HS-5 (cell line): ENCODE results near the gene RAB17.
"Not testable (repeated sequence)": the region's sequence is repeated elsewhere in the genome, so short reads cannot be mapped to it uniquely, and the experiment has no call there.

Source experiments
- DNase-seq: peaks from one replicate; pipeline ENCODE4 v3.0.0-alpha.2; 2012; ENCODE audit warnings: low read depth

Gene RAB17

GRCh38 chr2:237598468-237599208 lies 8.1 kb upstream of the RAB17 start:
- DNase-seq, result no peak

GRCh38 chr2:237597196-237598145 lies 6.9 kb upstream of the RAB17 start:
- no peak for DNase-seq

GRCh38 chr2:237596520-237597195 lies 6.1 kb upstream of the RAB17 start:
- no peak for DNase-seq

GRCh38 chr2:237595829-237596519 lies 5.4 kb upstream of the RAB17 start:
- DNase-seq, result not testable (repeated sequence)

- DNase-seq, result no peak
Observed at GRCh38 chr2:237594514-237594871, 4.0 kb upstream of the RAB17 start.

GRCh38 chr2:237593596-237594320 lies 3.2 kb upstream of the RAB17 start:
- DNase-seq, result no peak

- no peak for DNase-seq
Observed at GRCh38 chr2:237593036-237593435, 2.5 kb upstream of the RAB17 start.

- no peak for DNase-seq
Observed at GRCh38 chr2:237592425-237592980, 2.0 kb upstream of the RAB17 start.

GRCh38 chr2:237591141-237591881 lies 777 bp upstream of the RAB17 start:
- DNase-seq, result no peak

- no peak for DNase-seq
Observed at GRCh38 chr2:237588044-237588696, 2.4 kb downstream of the RAB17 start.

GRCh38 chr2:237585590-237586221 lies 4.8 kb downstream of the RAB17 start:
- no peak for DNase-seq

GRCh38 chr2:237583385-237584295 lies 6.9 kb downstream of the RAB17 start:
- DNase-seq, result no peak

- DNase-seq, result no peak
Observed at GRCh38 chr2:237581751-237582746, 8.5 kb downstream of the RAB17 start.

GRCh38 chr2:237581326-237581725 lies 9.2 kb downstream of the RAB17 start:
- no peak for DNase-seq

- DNase-seq, result no peak
Observed at GRCh38 chr2:237577956-237578870, 12.3 kb downstream of the RAB17 start.

- DNase-seq, result no peak
Observed at GRCh38 chr2:237577458-237577857, 13.1 kb downstream of the RAB17 start.
